Fibroblast of skin of right quadriceps (primary cell): Measurements from ENCODE around the gene MTHFD1L.

ENCODE experiments used
- DNase-seq: peaks from one replicate; pipeline ENCODE4 v3.0.0-alpha.2; 2013

MTHFD1L gene

DNA sequence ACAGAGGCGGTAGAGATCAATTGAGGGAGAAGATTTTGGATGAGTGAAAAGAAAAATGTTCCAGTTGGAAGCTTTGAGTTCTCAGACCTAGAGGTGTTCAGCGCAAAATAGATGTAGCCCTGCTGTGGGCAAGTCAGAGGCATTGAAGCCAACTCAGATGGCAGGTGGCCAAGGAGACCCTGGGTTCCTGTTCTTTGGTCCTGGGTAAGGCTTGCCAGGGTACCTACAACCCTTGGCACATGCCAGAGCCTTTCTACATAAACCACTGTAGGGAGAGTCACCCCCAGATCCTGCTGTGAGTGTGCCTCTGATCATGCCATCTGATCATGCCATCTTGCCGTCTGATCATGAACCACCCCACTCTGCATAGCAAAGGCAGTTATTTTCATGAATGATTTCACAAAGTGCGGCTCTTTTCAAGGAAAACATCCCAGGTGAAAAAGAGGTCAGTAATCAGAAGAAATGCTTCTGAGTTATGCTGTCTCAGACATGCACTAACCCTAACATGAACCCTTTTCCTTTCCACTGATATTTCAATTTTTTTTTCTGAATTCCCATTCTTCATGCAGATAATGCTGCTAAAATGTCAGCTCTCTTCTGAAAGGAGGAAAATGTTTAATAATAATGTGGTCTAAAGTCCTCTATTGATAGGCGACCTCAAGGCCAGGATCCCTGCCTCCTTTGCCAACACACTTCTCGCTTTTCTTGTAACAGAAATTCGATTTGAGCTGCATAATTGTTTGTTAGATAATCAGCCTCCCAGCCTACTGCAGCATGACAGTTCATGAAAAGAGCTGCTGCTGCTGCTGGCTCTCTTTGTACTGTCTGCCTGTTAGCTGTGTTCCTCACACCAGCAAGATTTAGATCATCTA lies 153.6 kb downstream of the MTHFD1L start:
- no peak for DNase-seq

DNA sequence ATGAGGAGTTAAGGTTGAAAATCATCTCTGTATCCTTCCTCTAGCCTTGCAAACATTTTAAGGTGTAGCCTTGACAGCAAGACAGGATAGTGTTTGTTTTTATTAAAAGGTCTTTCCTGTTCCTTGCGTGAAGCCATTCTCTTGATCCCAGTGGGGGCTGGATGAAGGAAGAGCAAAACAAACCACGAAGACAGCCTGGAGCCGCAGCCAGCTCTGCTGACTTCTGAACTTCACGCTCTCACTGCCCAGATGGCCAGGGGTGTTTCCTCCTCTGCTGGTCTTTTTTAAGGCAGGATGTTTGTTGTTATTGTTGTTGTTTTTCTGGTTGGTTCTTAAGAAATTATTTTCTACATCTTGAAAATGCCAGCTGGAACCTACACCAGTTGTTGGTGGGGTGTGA lies 156.4 kb downstream of the MTHFD1L start:
- no peak for DNase-seq

DNA sequence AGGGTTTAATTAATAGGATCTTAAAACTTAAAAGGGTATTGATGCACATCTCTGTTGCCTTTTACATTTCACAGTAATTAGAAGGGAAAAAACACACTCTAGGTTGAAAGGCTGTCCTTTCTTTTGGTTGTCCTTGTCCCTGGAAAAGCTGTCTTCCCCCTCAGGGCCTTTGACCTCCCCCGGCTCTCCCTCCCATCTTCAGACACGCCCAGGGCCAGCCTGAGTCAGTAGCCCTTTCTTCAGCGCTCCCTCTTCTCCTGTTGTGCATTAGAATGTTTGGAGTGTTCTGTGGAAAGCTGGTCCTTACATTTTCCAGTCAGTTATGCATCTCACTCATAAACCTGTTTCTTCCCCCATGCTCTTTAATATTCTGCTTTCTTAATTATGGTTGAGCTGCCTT lies 157.0 kb downstream of the MTHFD1L start:
- no peak for DNase-seq

DNA sequence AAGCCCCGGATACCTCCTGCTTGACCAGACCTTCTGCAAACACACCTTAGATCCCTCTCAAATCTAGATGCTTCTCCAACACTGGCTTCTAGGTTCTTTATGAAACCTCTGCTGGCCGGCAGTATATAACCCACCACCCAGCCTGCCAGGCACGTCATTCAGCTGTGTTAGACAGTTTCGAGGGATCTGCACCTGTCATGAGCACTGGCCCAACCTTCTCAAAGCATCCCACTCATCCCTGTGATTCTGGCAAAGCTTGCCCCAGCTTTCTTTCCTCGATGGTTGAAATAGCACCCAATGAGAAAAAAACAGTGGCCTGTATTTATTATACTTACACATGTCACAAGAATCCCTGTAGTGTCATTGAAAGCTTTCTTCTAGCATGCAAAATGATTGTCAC lies 157.8 kb downstream of the MTHFD1L start:
- no peak for DNase-seq

DNA sequence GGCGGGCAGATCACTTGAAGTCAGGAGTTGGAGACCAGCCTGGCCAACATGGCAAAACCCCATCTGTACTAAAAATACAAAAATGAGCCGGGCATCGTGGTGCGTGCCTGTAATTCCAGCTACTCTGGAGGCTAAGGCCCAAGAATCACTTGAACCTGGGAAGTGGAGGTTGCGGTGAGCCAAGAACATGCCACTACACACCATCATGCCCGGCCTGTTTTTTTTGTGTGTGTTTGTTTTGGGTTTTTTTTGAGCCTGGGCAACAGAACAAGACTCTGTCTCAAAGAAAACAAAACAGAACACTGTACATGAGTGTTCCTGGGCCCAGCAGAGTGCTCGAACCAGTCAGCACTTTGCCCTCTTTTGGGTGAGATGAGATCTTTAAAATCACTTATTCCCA lies 159.1 kb downstream of the MTHFD1L start:
- no peak for DNase-seq

DNA sequence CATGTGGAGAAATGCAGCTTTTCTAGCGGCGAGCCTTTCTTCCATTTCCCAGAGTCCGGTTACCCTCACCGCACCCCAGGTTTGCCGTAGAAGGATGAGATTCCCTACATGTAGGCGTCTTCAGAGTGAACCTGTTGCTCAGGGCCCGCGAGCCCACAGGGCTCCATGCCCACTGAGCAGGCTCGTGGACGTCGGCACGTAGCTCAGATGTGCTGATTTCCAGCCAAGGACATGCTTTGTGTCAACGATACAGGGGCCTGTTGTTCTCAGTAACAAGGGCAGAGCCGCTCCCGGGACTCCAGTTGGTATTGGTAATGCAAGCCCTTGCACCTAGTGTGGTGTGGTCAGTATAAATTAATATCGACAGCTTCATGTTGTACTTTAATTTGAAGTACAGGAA lies 159.6 kb downstream of the MTHFD1L start:
- DNase-seq, result no peak

DNA sequence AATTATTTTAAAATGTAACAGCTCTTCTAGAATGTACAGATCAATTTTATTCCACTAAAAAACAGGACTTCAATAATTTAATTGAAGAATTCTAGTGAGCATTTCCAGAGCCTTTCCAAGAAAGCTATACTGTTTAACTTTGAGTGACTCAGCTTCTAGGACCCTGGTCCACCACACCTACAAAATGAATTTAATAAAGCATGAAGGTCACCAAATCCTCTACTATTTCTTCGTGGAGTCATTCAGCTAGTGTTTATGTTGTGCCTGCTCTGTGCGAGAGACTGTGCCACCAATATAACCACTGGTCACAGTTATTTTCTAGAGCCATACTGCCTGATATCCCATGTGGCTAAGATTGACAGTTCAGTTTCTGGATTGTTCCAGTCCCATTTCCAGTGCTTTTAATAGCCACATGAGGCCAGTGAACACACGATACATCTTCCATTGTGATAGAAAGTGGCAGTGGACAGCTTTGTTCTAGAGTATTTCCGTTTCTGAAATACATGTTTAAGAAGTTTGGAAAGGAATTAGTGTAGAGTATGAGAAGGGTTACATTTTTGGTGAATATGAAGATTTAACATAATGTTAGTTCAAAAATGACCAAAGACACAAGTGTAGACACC lies 160.7 kb downstream of the MTHFD1L start:
- no peak for DNase-seq

DNA sequence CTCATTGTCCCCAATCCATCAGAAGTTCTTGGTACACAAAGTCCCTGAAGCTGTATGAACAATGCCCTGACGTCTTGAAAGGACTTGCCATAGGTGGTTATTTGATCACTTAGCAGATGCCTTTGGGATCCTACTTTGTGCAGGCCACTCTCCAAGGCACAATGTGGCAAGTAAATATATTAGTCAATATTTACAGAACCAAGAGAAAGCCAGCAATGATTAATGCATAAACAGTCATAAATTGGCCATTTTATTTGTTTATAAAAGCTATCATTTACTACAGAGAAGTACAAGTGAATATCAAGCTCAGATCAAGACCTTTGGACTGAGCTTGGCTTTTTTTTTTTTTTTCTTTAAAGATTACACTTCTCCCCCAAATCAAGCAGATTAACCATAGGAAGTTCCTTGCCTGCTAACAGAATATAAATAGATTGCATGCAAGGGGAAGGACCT lies 161.8 kb downstream of the MTHFD1L start:
- no peak for DNase-seq

DNA sequence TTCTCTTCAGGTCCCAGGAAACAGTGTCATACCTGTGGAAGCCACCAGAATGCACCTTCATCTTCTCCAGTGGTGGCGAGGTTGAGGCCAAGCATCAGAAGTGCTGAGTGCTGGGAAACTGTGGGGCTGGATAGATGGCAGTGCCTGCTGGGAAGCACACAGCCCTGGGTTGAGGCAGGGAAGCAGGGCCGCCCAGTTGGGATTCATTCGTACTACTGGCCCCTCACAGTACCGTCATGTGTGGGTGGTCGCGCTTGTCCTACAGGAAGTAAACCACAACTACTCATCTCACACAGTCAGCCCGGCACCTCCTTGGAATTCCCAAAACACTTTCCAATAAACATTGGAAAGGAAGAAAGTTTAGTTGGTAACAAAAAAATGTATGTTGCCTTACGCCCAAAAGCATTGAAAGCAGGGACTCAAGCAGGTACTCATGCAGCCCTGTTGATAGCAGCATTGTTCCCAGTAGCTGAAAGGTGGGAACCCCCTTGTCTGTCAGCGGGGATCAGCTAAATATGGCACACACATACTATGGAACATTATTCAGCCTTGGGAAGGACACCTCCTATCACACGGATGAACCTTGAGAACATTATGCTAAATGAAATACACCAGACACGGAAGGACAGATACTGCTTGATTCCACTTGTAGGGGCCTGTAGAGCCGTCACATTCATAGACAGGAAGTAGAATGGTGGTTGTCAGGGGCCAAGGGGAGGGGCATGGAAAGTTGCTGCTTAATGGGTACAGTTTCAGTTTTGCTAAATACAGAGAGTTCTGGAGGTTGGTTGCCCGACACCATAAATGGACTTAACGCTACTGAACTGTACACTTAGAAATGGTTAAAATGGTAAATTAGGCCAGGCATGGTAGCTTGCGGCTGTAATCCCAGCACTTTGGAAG lies 162.7 kb downstream of the MTHFD1L start:
- no peak for DNase-seq

DNA sequence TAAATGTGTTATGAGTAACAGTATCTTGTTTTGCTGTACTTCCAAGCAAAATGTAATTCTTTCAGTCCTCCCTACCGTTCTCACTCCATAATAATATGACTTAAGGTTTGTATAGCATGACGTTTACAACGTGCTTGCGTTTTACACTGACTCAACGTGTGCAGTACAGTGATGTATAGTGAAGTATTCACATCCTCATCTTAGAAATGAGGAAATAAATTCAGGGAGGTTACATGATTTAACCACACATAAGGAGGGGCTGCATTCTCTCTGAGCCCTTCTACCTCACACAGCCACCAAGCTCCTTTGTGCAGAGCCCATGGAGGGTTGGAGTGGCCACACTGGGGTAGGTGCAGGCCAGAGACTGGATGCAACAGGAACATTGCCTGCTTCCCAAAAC lies 164.5 kb downstream of the MTHFD1L start:
- DNase-seq, result no peak

DNA sequence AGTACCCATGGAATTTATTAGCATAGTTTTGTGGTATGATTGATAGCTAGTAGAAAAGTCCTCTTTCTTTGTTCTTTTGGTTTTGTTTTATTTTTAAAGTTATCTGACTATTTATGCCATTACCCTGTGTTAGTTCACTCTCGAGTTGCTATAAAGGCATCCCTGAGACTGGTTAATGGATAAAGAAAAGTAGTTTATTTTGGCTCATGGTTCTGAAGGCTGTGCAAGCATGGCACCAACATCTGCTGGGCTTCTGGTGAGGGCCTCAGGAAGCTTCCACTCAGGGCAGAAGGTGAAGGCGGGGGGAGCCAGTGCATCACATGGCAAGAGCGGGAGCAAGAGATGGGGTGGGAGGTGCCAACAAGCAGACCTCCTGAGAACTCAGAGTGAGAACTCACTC lies 166.5 kb downstream of the MTHFD1L start:
- no peak for DNase-seq

DNA sequence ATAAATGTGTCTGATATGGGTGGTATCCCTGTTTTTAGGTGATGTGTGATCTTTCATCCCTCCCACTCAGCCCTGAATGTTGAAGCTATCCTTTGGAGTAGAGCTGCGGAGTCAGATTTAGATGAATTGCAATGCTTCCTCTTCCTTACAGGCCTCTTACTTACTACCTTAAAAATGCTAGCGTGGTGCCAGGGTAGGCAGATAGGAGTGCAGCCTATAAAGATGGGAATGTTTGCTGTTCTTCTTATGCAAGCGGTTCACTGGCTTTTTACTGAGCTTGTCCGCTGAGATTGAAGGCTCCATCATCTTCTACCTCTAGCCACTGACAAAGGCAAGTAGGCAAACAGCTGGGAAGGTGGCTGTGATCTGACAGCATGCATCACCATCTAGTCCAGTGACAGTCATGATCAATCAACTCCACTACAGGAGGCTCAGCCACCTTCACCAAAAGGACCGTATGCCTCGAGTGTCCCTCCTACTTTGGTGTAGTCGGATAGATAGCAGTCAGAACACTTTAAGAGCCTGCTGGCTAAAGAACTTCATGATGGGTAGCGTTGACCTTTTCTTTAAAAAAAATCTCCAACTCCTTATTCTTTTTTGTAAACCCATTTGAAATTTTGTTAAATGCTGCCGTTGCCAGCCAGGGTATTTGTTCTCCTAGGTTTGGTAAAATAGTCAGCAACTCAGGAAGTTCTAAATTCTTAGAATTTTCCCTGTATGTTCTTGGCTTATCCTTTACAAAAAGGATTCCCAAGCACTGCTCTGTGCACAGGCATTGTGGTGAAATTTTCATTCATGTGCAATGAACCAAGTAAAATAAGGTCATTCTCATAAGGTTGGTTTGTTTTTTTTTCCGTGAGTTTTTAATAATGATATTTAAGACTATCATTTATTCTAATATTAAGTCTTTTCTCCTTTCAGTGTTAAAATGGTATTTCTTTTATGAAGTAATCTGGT lies 169.6 kb downstream of the MTHFD1L start:
- no peak for DNase-seq

DNA sequence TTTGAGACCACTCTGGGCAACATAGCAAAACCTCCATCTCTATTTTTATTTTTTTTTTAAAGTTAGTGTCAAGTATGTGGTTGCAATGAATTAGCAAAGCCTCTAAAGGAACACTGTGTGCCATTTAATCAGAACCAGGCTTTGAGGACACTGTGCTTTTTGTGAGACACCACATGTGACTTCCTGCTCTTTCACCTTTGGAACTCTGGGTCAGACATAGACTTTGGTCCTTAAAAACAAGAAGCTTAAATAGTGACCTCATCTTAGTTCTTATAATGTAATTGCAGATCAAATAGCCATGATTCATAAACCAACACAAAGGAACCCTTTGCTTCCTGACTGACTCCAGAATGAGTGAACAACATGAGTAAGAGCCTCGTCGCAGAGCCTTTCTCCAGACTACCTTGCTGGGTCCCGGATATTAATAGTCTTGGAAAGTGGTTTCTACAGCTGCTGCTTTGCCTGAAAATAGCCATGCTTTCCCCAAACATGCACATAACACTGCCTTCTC lies 170.8 kb downstream of the MTHFD1L start:
- DNase-seq, result peak; percentile 92

DNA sequence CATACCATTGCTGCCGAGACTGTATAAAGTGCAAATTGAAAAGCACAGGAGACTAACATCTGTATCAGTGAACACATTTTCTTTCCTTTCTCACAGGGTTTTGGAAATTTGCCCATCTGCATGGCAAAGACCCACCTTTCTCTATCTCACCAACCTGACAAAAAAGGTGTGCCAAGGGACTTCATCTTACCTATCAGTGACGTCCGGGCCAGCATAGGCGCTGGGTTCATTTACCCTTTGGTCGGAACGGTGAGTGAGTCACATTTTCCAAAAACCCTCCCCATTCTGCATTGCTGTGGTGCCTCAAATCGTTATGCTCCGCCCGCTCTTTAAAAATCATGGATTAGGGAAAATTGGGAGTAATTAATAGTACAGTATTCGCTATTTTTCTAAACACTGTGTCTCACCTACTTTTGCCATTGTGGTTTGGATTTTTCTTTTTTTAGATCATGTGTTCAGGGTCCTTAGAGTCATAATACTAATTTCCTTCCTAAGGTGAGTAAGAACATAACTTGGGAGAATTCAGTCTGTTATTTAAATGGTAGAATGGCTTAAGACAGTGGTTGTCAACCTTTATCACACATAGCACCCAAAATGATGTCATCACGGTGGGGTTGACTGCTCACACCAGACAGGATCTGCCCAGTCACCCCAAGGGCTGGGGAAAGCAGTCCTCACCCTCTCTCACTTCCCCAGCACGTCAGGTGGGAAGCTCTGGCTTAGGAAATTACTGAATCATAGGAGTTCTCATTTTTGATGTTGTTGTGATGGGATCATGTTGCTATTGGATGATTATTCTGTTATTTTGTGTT lies 171.6 kb downstream of the MTHFD1L start:
- no peak for DNase-seq

DNA sequence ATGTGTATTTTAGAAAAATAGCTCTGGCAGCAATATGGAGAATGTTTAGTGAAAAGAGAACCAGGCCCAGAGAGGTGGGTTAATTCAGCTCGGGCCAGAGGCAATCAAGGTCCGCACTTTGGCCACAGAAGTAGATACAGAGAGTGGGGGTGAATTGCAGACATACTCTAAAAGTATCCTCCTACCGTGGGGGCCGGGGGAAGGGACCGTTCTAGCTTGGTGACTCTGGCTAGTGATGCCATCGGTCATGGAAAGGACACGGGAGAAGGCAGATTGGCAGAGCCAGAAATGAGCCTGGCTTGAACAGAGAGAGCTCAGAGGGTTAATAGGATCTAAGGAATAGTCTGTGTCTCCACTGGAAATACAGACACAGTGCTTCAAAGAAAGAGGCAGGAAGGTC lies 173.1 kb downstream of the MTHFD1L start:
- no peak for DNase-seq

DNA sequence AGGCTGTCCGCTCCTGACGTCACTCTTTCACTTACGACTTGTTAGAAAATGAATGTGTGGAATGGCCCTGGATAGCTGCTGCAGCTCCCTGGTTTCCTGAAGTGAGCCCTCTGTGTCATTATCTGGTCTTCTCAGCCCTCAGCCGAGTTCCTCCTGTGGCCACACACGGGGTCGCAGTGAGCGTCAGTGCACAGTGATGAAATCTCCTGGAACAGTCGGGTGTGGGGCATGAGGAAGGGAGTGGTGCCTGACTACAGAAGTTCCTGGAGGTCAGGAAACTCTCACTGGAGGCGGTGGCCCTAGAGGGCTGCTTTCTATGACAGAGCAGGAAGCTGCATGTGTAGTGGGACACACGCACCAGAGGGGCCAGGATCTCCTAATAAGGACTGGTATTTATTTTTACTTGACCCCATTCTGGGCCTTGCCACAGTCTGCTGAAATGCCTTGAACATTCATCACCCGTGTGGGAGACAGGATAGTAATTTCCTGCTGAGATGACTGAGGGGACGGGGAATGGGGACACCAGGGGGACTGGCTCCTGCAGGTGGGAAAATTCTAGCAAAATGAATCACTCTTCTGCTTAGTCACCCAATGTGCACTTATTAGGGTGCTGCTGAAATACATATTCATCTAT lies 175.5 kb downstream of the MTHFD1L start:
- DNase-seq, result peak; percentile 98

DNA sequence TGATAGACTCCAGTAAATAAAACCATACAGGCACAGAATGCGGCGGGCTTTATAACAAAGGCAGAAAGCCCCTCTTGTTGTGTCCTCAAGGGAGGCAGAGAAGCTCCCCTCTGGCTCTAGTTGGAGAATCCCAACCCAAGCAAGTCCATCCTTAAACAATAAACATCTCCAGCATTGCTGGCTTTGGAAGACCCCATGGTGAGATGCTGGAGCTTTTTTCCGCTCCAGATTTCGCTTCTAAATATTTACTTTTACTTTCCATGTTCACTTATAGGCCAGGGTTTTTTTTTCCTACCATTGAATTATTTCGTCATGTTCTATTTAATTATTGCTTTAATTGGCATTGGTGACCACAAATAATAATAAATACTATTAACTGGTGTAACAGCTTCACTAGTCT lies 176.2 kb downstream of the MTHFD1L start:
- DNase-seq, result no peak

DNA sequence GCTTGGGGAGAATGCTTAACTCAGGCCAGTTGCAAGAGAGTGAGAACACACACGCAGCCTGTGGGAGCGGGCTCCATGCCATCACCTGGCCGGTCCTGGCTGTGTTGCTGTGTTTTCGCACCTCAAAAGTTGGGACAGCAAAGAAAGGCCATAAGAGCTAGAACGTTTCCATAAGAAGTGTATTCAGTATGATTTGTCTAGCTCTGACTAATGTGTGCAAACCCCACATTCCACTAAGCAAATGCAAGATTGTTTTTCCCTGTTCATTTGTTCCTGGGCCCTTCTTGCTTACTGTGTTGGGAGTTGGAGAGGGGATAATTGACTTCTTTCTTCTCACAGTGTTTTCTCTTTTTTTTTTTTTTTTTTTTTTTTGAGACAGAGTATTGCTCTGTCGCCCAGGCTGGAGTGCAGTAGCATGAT lies 177.4 kb downstream of the MTHFD1L start:
- DNase-seq, result peak; percentile 69

DNA sequence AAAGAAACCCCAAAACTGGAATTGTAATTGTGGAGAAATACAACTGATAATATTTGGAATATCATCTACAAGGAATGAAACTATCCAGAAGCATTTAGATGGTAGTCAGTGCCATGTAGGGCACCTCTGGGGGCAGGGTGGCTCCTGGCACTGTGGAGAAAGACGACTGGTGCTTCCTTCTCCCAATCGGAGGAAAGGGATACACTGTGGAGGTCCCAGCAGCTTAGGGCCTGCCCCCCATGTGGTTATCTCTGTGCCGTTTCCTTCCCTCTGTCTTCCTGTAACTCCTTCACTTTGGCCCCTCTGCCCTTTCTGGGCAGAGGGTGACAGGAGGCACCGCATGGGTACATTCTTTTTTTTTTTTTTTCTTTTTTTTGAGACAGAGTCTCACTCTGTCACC lies 178.4 kb downstream of the MTHFD1L start:
- no peak for DNase-seq
